ENCODE results near the gene SLC30A4.

SLC30A4 gene

GRCh38 chr15:45451265-45451664, 71.3 kb downstream of the SLC30A4 start:
- no peak for DNase-seq (ENCODE audit: low spot score)

- DNase-seq (ENCODE audit: low spot score) = no peak
Measured at GRCh38 chr15:45449916-45450867, 72.4 kb downstream of the SLC30A4 start.

DNA sequence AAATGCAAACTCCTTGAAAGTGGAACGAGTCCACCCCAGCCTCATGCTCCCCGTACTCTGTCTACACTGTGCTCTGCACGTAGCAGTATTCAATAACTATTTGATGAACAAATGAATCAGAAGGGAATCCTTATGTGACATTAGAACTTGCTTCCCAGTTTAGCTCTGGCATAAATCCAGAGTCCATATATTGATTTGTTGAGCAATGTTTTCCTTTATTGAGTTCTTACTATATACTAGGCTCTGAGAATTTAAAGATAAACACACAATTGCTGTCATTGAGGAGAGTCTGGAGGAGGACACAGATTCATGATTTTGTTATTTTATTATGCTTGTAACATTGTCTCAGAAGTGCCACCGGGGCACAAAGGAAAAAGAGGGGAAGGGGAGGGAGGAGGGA, 73.2 kb downstream of the SLC30A4 start:
- no peak for DNase-seq (ENCODE audit: low spot score)

GRCh38 chr15:45448066-45448915, 74.3 kb downstream of the SLC30A4 start:
- DNase-seq (ENCODE audit: low spot score) = no peak

- DNase-seq (ENCODE audit: low spot score) = no peak
Measured at GRCh38 chr15:45443645-45444044, 78.9 kb downstream of the SLC30A4 start.

DNA sequence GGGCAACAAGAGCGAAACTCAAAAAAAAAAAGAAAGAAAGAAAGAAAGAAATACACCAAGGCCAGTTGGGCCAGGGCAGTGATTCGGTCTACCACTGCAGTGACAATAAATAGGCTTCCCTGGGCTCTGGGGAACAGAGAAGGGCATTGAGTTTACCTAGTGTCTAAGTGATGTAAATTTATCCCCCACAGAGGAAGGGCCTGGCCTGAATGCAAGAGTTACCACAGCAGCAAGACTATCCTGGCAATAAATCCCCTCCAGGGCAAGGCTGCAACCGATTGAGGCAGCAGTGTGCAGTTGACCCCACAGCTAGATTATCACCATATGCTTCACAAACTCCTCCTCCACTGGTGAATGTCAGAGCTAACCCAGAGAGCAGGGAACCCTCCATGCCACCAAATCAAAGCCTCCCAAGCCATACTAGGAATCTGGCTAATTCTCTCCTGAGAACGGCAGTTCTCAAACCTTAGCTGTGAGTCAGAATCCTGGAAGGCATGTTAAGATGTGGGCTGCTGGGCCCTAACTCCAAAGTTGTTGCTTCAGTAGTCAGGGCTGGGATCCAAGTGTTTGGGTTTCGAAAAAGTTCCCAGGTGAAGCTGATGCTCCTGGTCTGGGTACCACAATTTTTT, 79.9 kb downstream of the SLC30A4 start:
- DNase-seq (ENCODE audit: low spot score) = no peak

GRCh38 chr15:45441686-45442085, 80.9 kb downstream of the SLC30A4 start:
- no peak for DNase-seq (ENCODE audit: low spot score)

DNA sequence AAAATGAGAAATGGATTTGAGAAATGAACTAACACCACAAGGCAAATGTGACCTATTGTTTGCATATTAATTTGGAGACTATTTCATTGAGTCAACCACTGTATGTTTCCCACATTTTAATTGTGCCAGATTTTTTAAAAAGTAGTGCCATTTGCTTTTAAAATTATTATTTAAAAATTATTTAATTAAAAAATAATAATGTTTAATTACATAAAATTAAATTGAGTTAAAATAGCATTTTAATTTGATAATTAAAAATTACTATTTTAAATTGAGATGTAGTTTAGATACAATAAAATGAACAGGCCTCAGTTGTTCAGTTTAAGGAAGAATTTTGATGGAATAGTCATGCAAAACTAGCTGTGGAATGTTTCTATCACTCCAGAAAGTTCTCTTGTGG, 81.5 kb downstream of the SLC30A4 start:
- DNase-seq (ENCODE audit: low spot score) = no peak

DNA sequence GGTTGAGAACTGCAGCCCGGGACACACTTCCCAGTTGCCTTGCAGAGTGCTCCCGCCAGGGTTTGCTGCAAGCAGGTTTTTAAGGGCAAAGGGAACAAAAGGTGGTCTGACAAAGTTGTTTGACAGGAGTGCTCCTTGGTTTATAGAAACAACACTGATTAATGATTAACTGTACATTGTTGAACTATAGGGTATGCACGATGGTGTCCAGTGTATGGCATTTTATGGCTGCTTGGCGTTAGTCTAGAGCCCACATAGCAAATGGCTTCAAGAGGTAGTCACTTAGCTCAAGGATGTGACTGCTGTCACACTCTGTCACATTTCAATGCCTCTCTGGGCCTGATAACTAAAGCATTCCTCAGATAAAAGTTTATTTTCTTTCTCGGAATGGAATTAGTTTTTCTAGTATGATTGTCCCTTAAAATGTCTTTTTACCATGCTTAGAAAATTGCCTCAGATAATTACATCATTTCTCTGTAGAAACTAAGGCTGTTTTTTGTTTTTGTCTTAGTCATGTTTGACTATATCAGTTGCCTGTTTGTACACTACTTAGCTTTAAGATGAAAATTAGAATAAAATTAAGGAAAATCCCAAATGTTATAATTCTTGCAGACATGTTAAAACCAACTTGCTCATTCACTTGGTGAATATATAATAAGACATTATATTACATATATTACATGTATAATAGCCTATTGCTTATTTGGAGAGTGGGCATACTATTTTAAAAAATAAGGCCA, 82.9 kb downstream of the SLC30A4 start:
- no peak for DNase-seq (ENCODE audit: low spot score)

DNA sequence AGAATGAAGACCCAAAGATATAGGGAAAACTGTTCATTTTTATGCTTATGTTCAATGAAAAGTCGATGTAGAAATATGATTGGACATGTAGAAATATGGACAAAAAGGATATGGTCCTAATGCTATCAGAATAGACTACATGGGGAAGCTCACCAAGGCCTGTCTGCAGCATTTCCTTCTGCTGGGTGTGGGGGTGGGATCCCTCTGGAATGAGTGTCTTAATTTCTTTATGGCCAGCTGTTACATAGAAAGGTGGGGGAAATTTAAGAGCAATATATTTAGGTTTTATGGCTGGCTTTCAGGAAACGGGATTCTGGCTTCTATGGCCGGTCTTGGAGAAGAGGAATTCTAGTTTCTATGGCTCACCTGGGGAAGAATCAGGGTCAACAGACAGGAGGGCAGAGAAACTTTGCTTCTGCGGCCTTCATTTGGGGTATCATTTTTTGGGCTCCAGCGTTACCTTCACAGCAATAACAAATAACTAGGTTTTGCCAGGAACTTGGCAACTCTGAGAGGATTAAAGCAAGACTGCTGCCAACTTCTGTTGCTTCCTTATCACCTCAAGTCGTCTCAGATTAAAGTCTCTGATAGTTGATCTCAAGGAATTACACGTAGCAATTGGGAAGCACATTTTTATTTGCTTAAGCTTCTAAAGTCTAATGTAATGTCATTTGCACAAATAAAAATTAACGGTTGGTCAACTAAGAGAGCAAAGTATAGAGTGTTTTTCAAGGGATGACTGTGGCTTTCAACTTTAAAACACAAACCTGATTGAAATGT, 87.2 kb downstream of the SLC30A4 start:
- DNase-seq (ENCODE audit: low spot score) = no peak

- no peak for DNase-seq (ENCODE audit: low spot score)
Measured at GRCh38 chr15:45434078-45434567, 88.4 kb downstream of the SLC30A4 start.

DNA sequence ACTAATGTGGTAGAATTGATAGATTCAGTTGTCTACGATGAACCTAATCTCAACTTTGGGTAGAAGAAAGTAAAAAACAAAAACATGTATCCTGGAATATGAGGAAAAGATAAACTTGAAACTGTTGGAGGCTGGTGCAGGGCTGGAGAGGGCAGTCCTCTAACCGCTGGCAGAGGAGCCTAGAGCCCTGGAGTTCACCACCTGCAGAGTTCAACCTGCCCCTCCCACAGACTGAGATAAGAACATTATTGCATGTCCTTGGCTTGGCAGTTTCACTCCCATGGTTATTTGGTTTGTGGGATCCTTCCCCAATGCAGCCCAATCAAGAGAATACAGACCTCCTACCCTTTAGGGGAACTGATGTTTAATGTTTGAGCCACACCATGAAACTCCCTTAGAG, 91.0 kb downstream of the SLC30A4 start:
- no peak for DNase-seq (ENCODE audit: low spot score)

DNA sequence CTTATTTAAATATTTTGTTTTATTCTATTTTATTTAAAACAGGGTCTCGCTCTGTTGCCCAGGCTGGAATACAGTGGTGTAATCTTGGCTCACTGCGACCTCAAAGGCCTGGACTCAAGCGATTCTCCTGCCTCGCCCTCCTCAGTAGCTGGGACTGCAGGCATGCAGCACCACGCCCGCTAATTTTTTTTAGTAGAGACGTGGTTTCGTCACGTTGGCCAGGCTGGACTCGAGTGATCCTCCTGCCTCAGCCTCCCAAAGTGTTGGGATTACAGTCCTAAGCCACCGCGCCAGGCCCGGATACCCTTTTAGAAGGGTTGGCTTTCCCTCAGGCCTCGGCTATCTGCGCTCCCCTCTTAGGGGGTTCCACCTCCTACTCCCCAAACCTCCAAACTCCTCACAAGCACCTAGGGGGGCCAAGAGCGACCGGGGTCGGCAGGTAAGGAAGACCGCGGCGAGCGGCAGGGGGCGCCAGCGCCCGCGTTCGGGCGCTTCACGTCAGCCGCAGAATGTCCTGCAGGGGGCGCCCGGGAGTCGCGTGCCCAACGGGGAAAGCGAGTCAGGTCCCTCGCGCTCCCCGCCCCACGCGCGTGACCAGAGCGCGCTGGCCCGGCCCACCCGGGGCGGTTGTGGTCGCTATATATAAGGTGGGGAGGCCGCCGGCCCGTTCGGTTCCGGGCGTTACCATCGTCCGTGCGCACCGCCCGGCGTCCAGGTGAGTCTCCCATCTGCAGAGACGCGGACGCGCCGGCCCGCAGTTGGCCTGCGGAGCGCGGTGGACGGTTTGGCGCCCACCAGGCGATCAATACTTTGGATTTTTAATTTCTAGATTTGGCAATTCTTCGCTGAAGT, 92.4 kb downstream of the SLC30A4 start:
- DNase-seq (ENCODE audit: low spot score) = peak; percentile 79
